Stimulated activated CD8-positive, alpha-beta memory T cell treated with anti-CD3 and anti-CD28 coated beads, Interleukin-4, amount 100 ng/mL, for 24 hours (primary cell): ENCODE data around the gene IZUMO1R.
"Not testable (repeated sequence)": the region's sequence is repeated elsewhere in the genome, so short reads cannot be mapped to it uniquely, and the experiment has no call there.

Experiments used
- DNase-seq: peaks from one replicate; pipeline ENCODE4 v3.0.0-alpha.2; 2020; ENCODE audit warnings: low read depth

The IZUMO1R gene

GRCh38 chr11:94303966-94304958 is at the start of gene IZUMO1R:
Gene IZUMO1R, plus strand, starts transcription at chr11:94304580. Its CDS starts 1,057 bp downstream, at chr11:94305637.
- no peak for DNase-seq

- no peak for DNase-seq
Measured at GRCh38 chr11:94271885-94272372, 32.5 kb upstream of the IZUMO1R start.

GRCh38 chr11:94272738-94273313 is 31.6 kb upstream of the IZUMO1R start:
- no peak for DNase-seq

- no peak for DNase-seq
Measured at GRCh38 chr11:94275961-94276360, 28.4 kb upstream of the IZUMO1R start.

- DNase-seq = no peak
Measured at GRCh38 chr11:94276943-94277342, 27.4 kb upstream of the IZUMO1R start.

- DNase-seq = not testable (repeated sequence)
Measured at GRCh38 chr11:94278207-94278606, 26.2 kb upstream of the IZUMO1R start.

GRCh38 chr11:94279996-94280395 is 24.4 kb upstream of the IZUMO1R start:
- no peak for DNase-seq

GRCh38 chr11:94281324-94281723 is 23.1 kb upstream of the IZUMO1R start:
- DNase-seq = no peak

- no peak for DNase-seq
Measured at GRCh38 chr11:94283678-94284077, 20.7 kb upstream of the IZUMO1R start.

- no peak for DNase-seq
Measured at GRCh38 chr11:94295534-94295933, 8.8 kb upstream of the IZUMO1R start.

- no peak for DNase-seq
Measured at GRCh38 chr11:94297985-94298576, 6.3 kb upstream of the IZUMO1R start.

GRCh38 chr11:94302776-94303175 is 1.6 kb upstream of the IZUMO1R start:
- DNase-seq = no peak

- DNase-seq = no peak
Measured at GRCh38 chr11:94305146-94305545, 766 bp downstream of the IZUMO1R start.

- DNase-seq = no peak
Measured at GRCh38 chr11:94307101-94307791, 2.9 kb downstream of the IZUMO1R start.

GRCh38 chr11:94308024-94308423 is 3.6 kb downstream of the IZUMO1R start:
- no peak for DNase-seq

- no peak for DNase-seq
Measured at GRCh38 chr11:94309757-94310156, 5.4 kb downstream of the IZUMO1R start.

- DNase-seq = no peak
Measured at GRCh38 chr11:94310191-94310875, 6.0 kb downstream of the IZUMO1R start.

GRCh38 chr11:94312339-94312738 is 8.0 kb downstream of the IZUMO1R start:
- DNase-seq = no peak

- DNase-seq = no peak
Measured at GRCh38 chr11:94314064-94314463, 9.7 kb downstream of the IZUMO1R start.

- no peak for DNase-seq
Measured at GRCh38 chr11:94315664-94316063, 11.3 kb downstream of the IZUMO1R start.

- no peak for DNase-seq
Measured at GRCh38 chr11:94322501-94322900, 18.1 kb downstream of the IZUMO1R start.
